ENCODE data around the gene OPCML.

OPCML gene

GRCh38 chr11:133501643-133502539 is 30.4 kb downstream of the OPCML start:
- DNase-seq, result no peak

DNA sequence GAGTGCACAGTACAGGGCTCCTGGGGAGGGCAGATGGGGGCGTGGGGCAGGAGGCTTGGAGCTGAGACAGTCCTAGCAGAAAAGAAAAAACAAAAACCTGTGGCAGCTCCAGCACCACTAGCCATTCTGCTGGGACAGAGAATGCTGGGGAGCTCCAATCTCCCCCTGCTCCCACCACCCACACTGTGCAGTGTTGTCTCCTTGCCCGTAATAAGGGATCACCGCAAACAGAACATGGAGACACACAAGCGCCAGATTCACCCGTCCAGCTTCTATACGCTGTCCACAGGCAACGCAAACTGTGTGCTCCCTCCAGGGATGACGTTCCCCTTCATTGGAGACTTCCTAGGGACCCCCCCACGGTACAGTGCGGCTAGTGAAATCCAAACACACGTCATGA is 31.4 kb downstream of the OPCML start:
- no peak for DNase-seq

- DNase-seq, result no peak
Observed at GRCh38 chr11:133500435-133500834, 31.9 kb downstream of the OPCML start.

- no peak for DNase-seq
Observed at GRCh38 chr11:133498969-133499368, 33.3 kb downstream of the OPCML start.

- no peak for DNase-seq
Observed at GRCh38 chr11:133497477-133498140, 34.7 kb downstream of the OPCML start.

- DNase-seq, result no peak
Observed at GRCh38 chr11:133492895-133493294, 39.4 kb downstream of the OPCML start.

GRCh38 chr11:133491680-133492383 is 40.5 kb downstream of the OPCML start:
- no peak for DNase-seq

GRCh38 chr11:133480722-133481121 is 51.6 kb downstream of the OPCML start:
- DNase-seq, result no peak

GRCh38 chr11:133479209-133479608 is 53.1 kb downstream of the OPCML start:
- no peak for DNase-seq

- DNase-seq, result no peak
Observed at GRCh38 chr11:133477251-133477625, 55.1 kb downstream of the OPCML start.

- DNase-seq, result no peak
Observed at GRCh38 chr11:133476570-133477250, 55.6 kb downstream of the OPCML start.

- DNase-seq, result no peak
Observed at GRCh38 chr11:133474461-133474860, 57.8 kb downstream of the OPCML start.

GRCh38 chr11:133467686-133468085 is 64.6 kb downstream of the OPCML start:
- no peak for DNase-seq

- DNase-seq, result no peak
Observed at GRCh38 chr11:133443206-133443747, 89.0 kb downstream of the OPCML start.

GRCh38 chr11:133441964-133442660 is 90.2 kb downstream of the OPCML start:
- DNase-seq, result no peak

DNA sequence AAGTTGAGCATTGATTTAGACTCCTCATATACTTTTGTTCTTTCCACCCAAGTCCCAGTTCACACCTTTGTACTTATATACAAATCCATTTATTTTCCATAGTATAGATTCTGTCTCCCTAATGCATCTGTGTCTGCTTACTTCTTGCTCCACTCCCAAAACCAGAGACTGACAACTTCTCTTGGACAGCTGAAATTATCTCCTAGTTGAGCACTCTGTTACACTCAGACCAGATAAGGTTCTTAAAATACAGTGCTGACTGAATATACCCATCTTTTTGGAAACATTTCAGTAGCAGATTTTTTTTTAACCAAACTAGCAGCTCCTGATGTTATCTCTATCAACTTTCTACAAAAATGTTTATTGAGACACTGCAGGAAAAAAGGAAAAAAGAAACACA is 106.3 kb downstream of the OPCML start:
- no peak for DNase-seq

GRCh38 chr11:133425245-133425644 is 107.1 kb downstream of the OPCML start:
- no peak for DNase-seq

- DNase-seq, result no peak
Observed at GRCh38 chr11:133418218-133418617, 114.1 kb downstream of the OPCML start.

GRCh38 chr11:133414506-133414905 is 117.8 kb downstream of the OPCML start:
- DNase-seq, result no peak

DNA sequence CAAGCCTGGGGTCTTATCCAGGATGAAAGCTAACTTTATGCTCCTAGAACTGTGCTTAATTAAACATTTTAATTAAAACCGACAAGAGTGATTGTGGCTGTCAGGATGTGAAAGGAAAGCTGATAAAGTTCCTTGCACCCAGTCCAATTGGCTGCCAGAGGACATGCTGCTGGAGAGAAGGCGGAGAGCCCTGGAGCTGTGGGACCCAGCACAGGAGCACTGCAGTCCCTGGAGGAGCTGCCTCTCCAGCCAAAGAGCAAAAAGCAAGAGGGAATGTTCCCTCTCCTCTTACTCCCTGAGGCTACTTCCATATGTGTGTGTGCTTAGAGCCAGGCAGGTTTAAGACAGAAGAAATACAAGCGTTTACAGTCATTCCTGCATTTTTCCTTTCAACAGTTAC is 118.6 kb downstream of the OPCML start:
- no peak for DNase-seq

DNA sequence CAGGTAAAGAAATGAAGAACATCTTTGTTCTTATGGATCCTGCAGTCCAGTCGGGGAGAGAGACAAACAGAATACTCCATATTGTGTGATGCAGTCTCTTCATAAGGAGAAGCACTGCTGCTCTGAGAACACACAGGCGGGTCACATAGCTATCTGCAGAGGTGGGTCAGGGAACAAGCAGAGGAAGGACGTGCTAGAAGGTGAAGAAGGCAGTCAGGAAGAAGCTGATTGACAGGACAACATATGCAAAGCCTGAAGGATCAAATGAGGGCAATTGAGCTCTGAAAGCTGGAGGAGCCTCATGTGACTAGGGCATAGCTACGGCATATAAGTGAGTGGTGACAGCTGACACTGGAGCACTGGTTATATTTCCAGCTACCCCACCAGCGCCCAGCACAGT is 122.5 kb downstream of the OPCML start:
- DNase-seq, result no peak

- DNase-seq, result no peak
Observed at GRCh38 chr11:133408936-133409335, 123.4 kb downstream of the OPCML start.
